Esophagus muscularis mucosa (tissue), 4 donors: Measurements from ENCODE around the gene TEAD3. TPM values are rescaled to one million over a fixed set of nuclear protein-coding genes. Genes with fewer than 3 reads are reported as not detected.
A peak's percentile ranks its signal among the peaks of the same experiment; 100 is the strongest.

Source experiments
- DNase-seq: peaks from one replicate; pipeline ENCODE4 v3.0.0-alpha.2; 2017; ENCODE audit errors: extremely low spot score
- H3K27ac ChIP-seq, 4 donors: fragments of 200-600 bp; sonication (generic); replicated peaks in 1 of 4; 1 replicate in 3 of 4; 2 replicates in 1 of 4; pipeline ENCODE4 v1.5.1; 2016 to 2019; ENCODE audit warnings: mild to moderate bottlenecking in 1 of 4
- H3K27me3 ChIP-seq, 4 donors: fragments of 200-600 bp; sonication (generic); one replicate each; pipeline versions ENCODE4 v1.5.1 to v1.6.0; 2016 to 2019
- H3K36me3 ChIP-seq, 4 donors: fragments of 200-600 bp; sonication (generic); one replicate each; pipeline ENCODE4 v1.5.1; 2016 to 2019
- H3K4me1 ChIP-seq, 4 donors: fragments of 200-600 bp; sonication (generic); one replicate each; pipeline ENCODE4 v1.5.1; 2016 to 2019
- H3K4me3 ChIP-seq, 4 donors: fragments of 200-600 bp; sonication (generic); 1 replicate in 2 of 4; 2 replicates in 2 of 4; pipeline ENCODE4 v1.5.1; 2016 to 2019; ENCODE audit warnings: mild to moderate bottlenecking in 4 of 4, moderate library complexity in 1 of 4
- H3K9me3 ChIP-seq, 4 donors: fragments of 200-600 bp; sonication (generic); 1 replicate in 3 of 4; 2 replicates in 1 of 4; pipeline ENCODE4 v1.5.1; 2016 to 2019
- CTCF ChIP-seq, 3 experiments: fragments of 200-600 bp in 2 of 3; fragments of 450-650 bp in 1 of 3; sonication (generic) in 2 of 3; IDR thresholded peaks; one replicate each; pipeline ENCODE4 v1.5.1; 2017 to 2019; ENCODE audit warnings: antibody characterized with exemption in 3 of 3, mild to moderate bottlenecking in 2 of 3, moderate library complexity in 1 of 3
- EP300 ChIP-seq: sonication (generic); formaldehyde crosslinking; IDR thresholded peaks from one replicate; pipeline ENCODE4 v1.6.1; 2017; ENCODE audit warnings: antibody characterized with exemption
- POLR2A ChIP-seq: fragments of 450-650 bp; IDR thresholded peaks from one replicate; pipeline ENCODE4 v1.6.1; 2017; ENCODE audit warnings: antibody characterized with exemption, moderate library complexity, mild to moderate bottlenecking, low read depth
- POLR2AphosphoS5 ChIP-seq, 2 donors: sonication (generic); formaldehyde crosslinking; IDR thresholded peaks; one replicate each; pipeline ENCODE4 v1.6.1; 2017; ENCODE audit warnings: antibody characterized with exemption in 2 of 2
- WGBS: methylation state at CpG from one replicate; pipeline ENCODE4 v1.1.5; 2018; 5-methylcytosine and 5-hydroxymethylcytosine counted together
- intact Hi-C: fragments of 100-400 bp; cut with DNase I; formaldehyde crosslinking; loops from one replicate; pipeline ENCODE4 v1.15.1; 2023
- total RNA-seq, 4 donors: library from RNA; depleted of rRNA; stranded (reverse); fragments of >200 nt; gene quantifications; one replicate each; pipeline versions ENCODE4 v1.1.0 to v1.2.1, GENCODE V29; 2016

Gene TEAD3
- total RNA-seq, 4 donors from 2014 or later: 71.4 to 123 (median 78.5) TPM

- Histone ChIP-seq H3K4me3 (peak within 1 kb of the TSS; percentile 64 to 87 (median 77)), H3K27me3 (no peaks in the 10 kb centered on the region), H3K36me3 (peaks cover 7 to 44% (median 38%) of the 10 kb centered on the region in 4 donors), H3K27ac (peak within 1 kb of the TSS; percentile 89 to 94 (median 91)), H3K9me3 (no peaks in the 10 kb centered on the region), H3K4me1 (peaks cover 15 to 54% (median 51%) of the 10 kb centered on the region in 4 donors)
- intact Hi-C loops: loop anchor here (5.0 kb wide), 1 partner anchor 126 kb away; the partner anchor contains the start of gene PPARD
- DNase-seq: peak; percentile 99
- 0% methylated on average over 14 of the region's 86 CpGs for WGBS
- TF ChIP-seq CTCF (IDR thresholded peaks at IDR 0.05): peak; percentile 96 to 98 (median 98)
- TF ChIP-seq POLR2AphosphoS5 (IDR thresholded peaks at IDR 0.05): peak; percentile 98 to 99
- peak; percentile 96 for TF ChIP-seq POLR2A
- TF ChIP-seq EP300: no peak
These were observed 28.5 kb downstream of the TEAD3 start, which contains the start of gene RPL10A for GRCh38 chr6:35468181-35468979. Gene RPL10A, plus strand, starts transcription at chr6:35468401. Its CDS starts 34 bp downstream, at chr6:35468435.

- DNase-seq: no peak
- Histone ChIP-seq H3K27me3 (no peaks in the 10 kb centered on the region), H3K27ac (no peak overlapping the region), H3K36me3 (peaks cover 0 to 25% (median 20%) of the 10 kb centered on the region in 4 donors), H3K4me1 (peaks cover 15 to 27% (median 24%) of the 10 kb centered on the region in 4 donors), H3K9me3 (no peaks in the 10 kb centered on the region), H3K4me3 (no peak overlapping the region)
- 100% methylated on average over 1 of the region's 1 CpG for WGBS
- intact Hi-C loops: loop anchor here (5.0 kb wide), 1 partner anchor 123 kb away; the partner anchor contains the start of gene PPARD
- no peak for TF ChIP-seq EP300
- TF ChIP-seq CTCF (IDR thresholded peaks at IDR 0.05): no peak
- no peak for TF ChIP-seq POLR2A
- TF ChIP-seq POLR2AphosphoS5 (IDR thresholded peaks at IDR 0.05): no peak
These were observed 31.2 kb downstream of the TEAD3 start for GRCh38 chr6:35465646-35466045.

GRCh38 chr6:35463292-35463691, 33.6 kb downstream of the TEAD3 start:
- WGBS: 88% methylated on average over 4 of the region's 4 CpGs
- no peak for DNase-seq
- Histone ChIP-seq H3K36me3 (peaks cover 4 to 37% (median 19%) of the 10 kb centered on the region in 4 donors), H3K27me3 (no peaks in the 10 kb centered on the region), H3K27ac (no peak overlapping the region), H3K4me1 (peaks cover 3 to 9% (median 7%) of the 10 kb centered on the region in 4 donors), H3K4me3 (no peak overlapping the region), H3K9me3 (no peaks in the 10 kb centered on the region)
- intact Hi-C loops: no loop called here
- TF ChIP-seq CTCF (IDR thresholded peaks at IDR 0.05) (no peak), POLR2A (no peak), POLR2AphosphoS5 (IDR thresholded peaks at IDR 0.05) (no peak), EP300 (no peak)

- H3K4me1 ChIP-seq: no peaks in the 10 kb centered on the region
- peaks cover 4 to 57% (median 32%) of the 10 kb centered on the region in 4 donors for H3K36me3 ChIP-seq
- no peak for TF ChIP-seq POLR2AphosphoS5 (IDR thresholded peaks at IDR 0.05)
- no peak for TF ChIP-seq CTCF (IDR thresholded peaks at IDR 0.05)
- no peak for TF ChIP-seq POLR2A
- TF ChIP-seq EP300: no peak
- WGBS: 96% methylated on average over 3 of the region's 3 CpGs
- no peak overlapping the region for H3K4me3 ChIP-seq
- intact Hi-C loops: no loop called here
- no peaks in the 10 kb centered on the region for H3K9me3 ChIP-seq
- no peak for DNase-seq
- H3K27me3 ChIP-seq: no peaks in the 10 kb centered on the region
- no peak overlapping the region for H3K27ac ChIP-seq
These were observed 35.6 kb downstream of the TEAD3 start for GRCh38 chr6:35461270-35461669.
